ENCODE data around the gene SUMO3.

The SUMO3 gene

GRCh38 chr21:44758781-44759627, 58.9 kb downstream of the SUMO3 start:
- no peak for DNase-seq (ENCODE audit: low read depth)

- DNase-seq (ENCODE audit: low read depth): no peak
These were observed 59.7 kb downstream of the SUMO3 start for GRCh38 chr21:44758141-44758561.

- DNase-seq (ENCODE audit: low read depth): no peak
These were observed 60.1 kb downstream of the SUMO3 start for GRCh38 chr21:44757731-44758130.

- DNase-seq (ENCODE audit: low read depth): no peak
These were observed 61.3 kb downstream of the SUMO3 start for GRCh38 chr21:44756423-44757185.

Measured in fibroblast of gingiva (primary cell).